ENCODE data around the gene TUFT1. TPM values are rescaled to one million over a fixed set of nuclear protein-coding genes. Genes with fewer than 3 reads are reported as not detected.

Gene TUFT1
- total and polyA plus RNA-seq, 2 of the 13 experiments (the other 11 are each of a cell fraction or from before 2014, with no cell fraction given) = 6.4 to 7.3 TPM

DNA sequence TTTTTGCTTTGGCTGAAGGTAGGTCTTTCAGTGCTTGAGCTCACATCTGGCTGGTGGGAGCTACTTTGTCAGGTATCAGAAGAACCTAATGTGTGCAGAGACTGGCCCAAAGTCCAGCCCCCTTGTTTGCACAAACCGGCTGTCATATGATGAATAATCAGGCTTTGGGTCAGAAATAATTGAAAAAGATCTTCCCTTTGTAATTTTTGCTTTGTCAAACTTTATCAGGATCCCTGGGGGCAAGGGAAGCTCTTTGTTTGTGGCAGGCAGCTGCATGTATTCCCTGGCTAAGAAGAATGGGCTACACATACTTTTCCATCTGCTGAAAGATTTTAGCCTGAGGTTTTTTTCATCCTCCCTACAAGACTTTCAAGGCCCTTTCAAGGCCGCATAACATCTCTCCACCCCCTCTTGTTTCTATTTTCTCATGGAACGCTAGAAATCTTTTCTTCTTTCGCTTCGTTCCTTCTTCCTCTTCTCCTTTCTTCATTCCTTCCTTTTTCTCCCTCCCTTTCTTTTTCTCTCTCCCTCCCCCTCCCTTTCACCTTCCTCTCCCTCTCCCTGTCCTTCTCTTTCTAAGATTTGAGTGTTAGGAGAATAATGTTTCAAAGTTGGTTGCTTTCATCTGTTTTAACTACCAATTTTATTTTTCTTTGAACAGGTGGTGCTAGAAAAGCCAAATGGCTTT is 25.5 kb downstream of the TUFT1 start (continued):
- TF ChIP-seq, protein P1, sequence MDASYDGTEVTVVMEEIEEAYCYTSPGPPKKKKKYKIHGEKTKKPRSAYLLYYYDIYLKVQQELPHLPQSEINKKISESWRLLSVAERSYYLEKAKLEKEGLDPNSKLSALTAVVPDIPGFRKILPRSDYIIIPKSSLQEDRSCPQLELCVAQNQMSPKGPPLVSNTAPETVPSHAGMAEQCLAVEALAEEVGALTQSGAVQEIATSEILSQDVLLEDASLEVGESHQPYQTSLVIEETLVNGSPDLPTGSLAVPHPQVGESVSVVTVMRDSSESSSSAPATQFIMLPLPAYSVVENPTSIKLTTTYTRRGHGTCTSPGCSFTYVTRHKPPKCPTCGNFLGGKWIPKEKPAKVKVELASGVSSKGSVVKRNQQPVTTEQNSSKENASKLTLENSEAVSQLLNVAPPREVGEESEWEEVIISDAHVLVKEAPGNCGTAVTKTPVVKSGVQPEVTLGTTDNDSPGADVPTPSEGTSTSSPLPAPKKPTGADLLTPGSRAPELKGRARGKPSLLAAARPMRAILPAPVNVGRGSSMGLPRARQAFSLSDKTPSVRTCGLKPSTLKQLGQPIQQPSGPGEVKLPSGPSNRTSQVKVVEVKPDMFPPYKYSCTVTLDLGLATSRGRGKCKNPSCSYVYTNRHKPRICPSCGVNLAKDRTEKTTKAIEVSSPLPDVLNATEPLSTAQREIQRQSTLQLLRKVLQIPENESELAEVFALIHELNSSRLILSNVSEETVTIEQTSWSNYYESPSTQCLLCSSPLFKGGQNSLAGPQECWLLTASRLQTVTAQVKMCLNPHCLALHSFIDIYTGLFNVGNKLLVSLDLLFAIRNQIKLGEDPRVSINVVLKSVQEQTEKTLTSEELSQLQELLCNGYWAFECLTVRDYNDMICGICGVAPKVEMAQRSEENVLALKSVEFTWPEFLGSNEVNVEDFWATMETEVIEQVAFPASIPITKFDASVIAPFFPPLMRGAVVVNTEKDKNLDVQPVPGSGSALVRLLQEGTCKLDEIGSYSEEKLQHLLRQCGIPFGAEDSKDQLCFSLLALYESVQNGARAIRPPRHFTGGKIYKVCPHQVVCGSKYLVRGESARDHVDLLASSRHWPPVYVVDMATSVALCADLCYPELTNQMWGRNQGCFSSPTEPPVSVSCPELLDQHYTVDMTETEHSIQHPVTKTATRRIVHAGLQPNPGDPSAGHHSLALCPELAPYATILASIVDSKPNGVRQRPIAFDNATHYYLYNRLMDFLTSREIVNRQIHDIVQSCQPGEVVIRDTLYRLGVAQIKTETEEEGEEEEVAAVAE (CRISPR knock-in tag; IDR thresholded peaks at IDR 0.05; ENCODE audit: borderline replicate concordance) = no peak
- TF ChIP-seq, protein P2, sequence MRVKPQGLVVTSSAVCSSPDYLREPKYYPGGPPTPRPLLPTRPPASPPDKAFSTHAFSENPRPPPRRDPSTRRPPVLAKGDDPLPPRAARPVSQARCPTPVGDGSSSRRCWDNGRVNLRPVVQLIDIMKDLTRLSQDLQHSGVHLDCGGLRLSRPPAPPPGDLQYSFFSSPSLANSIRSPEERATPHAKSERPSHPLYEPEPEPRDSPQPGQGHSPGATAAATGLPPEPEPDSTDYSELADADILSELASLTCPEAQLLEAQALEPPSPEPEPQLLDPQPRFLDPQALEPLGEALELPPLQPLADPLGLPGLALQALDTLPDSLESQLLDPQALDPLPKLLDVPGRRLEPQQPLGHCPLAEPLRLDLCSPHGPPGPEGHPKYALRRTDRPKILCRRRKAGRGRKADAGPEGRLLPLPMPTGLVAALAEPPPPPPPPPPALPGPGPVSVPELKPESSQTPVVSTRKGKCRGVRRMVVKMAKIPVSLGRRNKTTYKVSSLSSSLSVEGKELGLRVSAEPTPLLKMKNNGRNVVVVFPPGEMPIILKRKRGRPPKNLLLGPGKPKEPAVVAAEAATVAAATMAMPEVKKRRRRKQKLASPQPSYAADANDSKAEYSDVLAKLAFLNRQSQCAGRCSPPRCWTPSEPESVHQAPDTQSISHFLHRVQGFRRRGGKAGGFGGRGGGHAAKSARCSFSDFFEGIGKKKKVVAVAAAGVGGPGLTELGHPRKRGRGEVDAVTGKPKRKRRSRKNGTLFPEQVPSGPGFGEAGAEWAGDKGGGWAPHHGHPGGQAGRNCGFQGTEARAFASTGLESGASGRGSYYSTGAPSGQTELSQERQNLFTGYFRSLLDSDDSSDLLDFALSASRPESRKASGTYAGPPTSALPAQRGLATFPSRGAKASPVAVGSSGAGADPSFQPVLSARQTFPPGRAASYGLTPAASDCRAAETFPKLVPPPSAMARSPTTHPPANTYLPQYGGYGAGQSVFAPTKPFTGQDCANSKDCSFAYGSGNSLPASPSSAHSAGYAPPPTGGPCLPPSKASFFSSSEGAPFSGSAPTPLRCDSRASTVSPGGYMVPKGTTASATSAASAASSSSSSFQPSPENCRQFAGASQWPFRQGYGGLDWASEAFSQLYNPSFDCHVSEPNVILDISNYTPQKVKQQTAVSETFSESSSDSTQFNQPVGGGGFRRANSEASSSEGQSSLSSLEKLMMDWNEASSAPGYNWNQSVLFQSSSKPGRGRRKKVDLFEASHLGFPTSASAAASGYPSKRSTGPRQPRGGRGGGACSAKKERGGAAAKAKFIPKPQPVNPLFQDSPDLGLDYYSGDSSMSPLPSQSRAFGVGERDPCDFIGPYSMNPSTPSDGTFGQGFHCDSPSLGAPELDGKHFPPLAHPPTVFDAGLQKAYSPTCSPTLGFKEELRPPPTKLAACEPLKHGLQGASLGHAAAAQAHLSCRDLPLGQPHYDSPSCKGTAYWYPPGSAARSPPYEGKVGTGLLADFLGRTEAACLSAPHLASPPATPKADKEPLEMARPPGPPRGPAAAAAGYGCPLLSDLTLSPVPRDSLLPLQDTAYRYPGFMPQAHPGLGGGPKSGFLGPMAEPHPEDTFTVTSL (CRISPR knock-in tag; IDR thresholded peaks at IDR 0.05; ENCODE audit: borderline replicate concordance) = peak; percentile 44; the same call in 1 of the 2 replicates
- no peak for TF ChIP-seq ZNF17 (CRISPR knock-in tag; IDR thresholded peaks at IDR 0.05)
- TF ChIP-seq ZNF224 (CRISPR knock-in tag; IDR thresholded peaks at IDR 0.05) = no peak
- TF ChIP-seq MEIS1 (CRISPR knock-in tag; IDR thresholded peaks at IDR 0.05; ENCODE audit: borderline replicate concordance) = 0 out of 2 replicates have a peak, but pooled peaks have one; percentile 38
- TF ChIP-seq SAP130 (CRISPR knock-in tag; IDR thresholded peaks at IDR 0.05; ENCODE audit: low read depth) = peak; percentile 33; the same call in 1 of the 2 replicates
- 0 out of 2 replicates have a peak, but pooled peaks have one; percentile 27 for TF ChIP-seq GATAD2A (CRISPR knock-in tag; IDR thresholded peaks at IDR 0.05)
- no peak for TF ChIP-seq RFXAP (CRISPR knock-in tag; IDR thresholded peaks at IDR 0.05; ENCODE audit: borderline replicate concordance)
- no peak for TF ChIP-seq RCOR2 (CRISPR knock-in tag; IDR thresholded peaks at IDR 0.05)
- TF ChIP-seq, protein P3, sequence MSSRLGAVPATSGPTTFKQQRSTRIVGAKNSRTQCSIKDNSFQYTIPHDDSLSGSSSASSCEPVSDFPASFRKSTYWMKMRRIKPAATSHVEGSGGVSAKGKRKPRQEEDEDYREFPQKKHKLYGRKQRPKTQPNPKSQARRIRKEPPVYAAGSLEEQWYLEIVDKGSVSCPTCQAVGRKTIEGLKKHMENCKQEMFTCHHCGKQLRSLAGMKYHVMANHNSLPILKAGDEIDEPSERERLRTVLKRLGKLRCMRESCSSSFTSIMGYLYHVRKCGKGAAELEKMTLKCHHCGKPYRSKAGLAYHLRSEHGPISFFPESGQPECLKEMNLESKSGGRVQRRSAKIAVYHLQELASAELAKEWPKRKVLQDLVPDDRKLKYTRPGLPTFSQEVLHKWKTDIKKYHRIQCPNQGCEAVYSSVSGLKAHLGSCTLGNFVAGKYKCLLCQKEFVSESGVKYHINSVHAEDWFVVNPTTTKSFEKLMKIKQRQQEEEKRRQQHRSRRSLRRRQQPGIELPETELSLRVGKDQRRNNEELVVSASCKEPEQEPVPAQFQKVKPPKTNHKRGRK (CRISPR knock-in tag; IDR thresholded peaks at IDR 0.05) = peak; percentile 73; the same call in 1 of the 2 replicates
- TF ChIP-seq, protein P4, sequence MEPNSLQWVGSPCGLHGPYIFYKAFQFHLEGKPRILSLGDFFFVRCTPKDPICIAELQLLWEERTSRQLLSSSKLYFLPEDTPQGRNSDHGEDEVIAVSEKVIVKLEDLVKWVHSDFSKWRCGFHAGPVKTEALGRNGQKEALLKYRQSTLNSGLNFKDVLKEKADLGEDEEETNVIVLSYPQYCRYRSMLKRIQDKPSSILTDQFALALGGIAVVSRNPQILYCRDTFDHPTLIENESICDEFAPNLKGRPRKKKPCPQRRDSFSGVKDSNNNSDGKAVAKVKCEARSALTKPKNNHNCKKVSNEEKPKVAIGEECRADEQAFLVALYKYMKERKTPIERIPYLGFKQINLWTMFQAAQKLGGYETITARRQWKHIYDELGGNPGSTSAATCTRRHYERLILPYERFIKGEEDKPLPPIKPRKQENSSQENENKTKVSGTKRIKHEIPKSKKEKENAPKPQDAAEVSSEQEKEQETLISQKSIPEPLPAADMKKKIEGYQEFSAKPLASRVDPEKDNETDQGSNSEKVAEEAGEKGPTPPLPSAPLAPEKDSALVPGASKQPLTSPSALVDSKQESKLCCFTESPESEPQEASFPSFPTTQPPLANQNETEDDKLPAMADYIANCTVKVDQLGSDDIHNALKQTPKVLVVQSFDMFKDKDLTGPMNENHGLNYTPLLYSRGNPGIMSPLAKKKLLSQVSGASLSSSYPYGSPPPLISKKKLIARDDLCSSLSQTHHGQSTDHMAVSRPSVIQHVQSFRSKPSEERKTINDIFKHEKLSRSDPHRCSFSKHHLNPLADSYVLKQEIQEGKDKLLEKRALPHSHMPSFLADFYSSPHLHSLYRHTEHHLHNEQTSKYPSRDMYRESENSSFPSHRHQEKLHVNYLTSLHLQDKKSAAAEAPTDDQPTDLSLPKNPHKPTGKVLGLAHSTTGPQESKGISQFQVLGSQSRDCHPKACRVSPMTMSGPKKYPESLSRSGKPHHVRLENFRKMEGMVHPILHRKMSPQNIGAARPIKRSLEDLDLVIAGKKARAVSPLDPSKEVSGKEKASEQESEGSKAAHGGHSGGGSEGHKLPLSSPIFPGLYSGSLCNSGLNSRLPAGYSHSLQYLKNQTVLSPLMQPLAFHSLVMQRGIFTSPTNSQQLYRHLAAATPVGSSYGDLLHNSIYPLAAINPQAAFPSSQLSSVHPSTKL (CRISPR knock-in tag; IDR thresholded peaks at IDR 0.05) = peak; percentile 53
- no peak for TF ChIP-seq PAX8 (CRISPR knock-in tag; IDR thresholded peaks at IDR 0.05; ENCODE audit: borderline replicate concordance)
- no peak for TF ChIP-seq ZNF317 (CRISPR knock-in tag; IDR thresholded peaks at IDR 0.05)
